Activated CD4-positive, alpha-beta T cell treated with anti-CD3 and anti-CD28 coated beads, Interleukin-2, amount 10 ng/mL, durations not matched to agents 7 days and 5 days (primary cell): Measurements from ENCODE around the gene VPS51. TPM values are rescaled to one million over a fixed set of nuclear protein-coding genes. Genes with fewer than 3 reads are reported as not detected.

Experiments
- CTCF ChIA-PET: fragments of 350-600 bp; sonication (Branson Sonifier 250); formaldehyde crosslinking; loops from one replicate; lab custom pipeline; 2021; ENCODE audit warnings: antibody characterized with exemption; lab: Charles Lee
- POLR2A ChIA-PET: fragments of 350-600 bp; sonication (Branson Sonifier 250); formaldehyde crosslinking; loops from one replicate; lab custom pipeline; 2021; ENCODE audit warnings: antibody characterized with exemption; lab: Charles Lee
- DNase-seq: peaks from one replicate; pipeline ENCODE4 v3.0.0-alpha.2; 2020
- H3K27ac Mint-ChIP-seq: one replicate; pipeline ENCODE4 v1.8.0; 2021; ENCODE audit warnings: mild to moderate bottlenecking, moderate library complexity, mixed read lengths
- H3K27me3 Mint-ChIP-seq: one replicate; pipeline ENCODE4 v1.8.0; 2021; ENCODE audit warnings: mixed read lengths
- H3K36me3 Mint-ChIP-seq: one replicate; pipeline ENCODE4 v1.8.0; 2021; ENCODE audit warnings: low read depth, mixed read lengths
- H3K4me1 Mint-ChIP-seq: one replicate; pipeline ENCODE4 v1.8.0; 2021; ENCODE audit warnings: mixed read lengths
- H3K4me3 Mint-ChIP-seq: one replicate; pipeline ENCODE4 v1.8.0; 2021; ENCODE audit warnings: mild to moderate bottlenecking, moderate library complexity, mixed read lengths
- H3K9me3 Mint-ChIP-seq: one replicate; pipeline ENCODE4 v1.8.0; 2021; ENCODE audit warnings: mixed read lengths
- microRNA-seq: library from miRNA; unstranded; fragments of <30 nt; microRNA quantifications from one replicate; pipeline ENCODE4 v1.2.0, GENCODE V29; 2021; ENCODE audit warnings: borderline microRNAs expressed, borderline replicate concordance
- total RNA-seq, 2 experiments: library from RNA; stranded (reverse); gene quantifications; one replicate each; pipeline ENCODE4 v1.2.3, GENCODE V29; 2021

VPS51 gene
- total RNA-seq, 2 experiments from 2014 or later, result 146 to 148 TPM

DNA sequence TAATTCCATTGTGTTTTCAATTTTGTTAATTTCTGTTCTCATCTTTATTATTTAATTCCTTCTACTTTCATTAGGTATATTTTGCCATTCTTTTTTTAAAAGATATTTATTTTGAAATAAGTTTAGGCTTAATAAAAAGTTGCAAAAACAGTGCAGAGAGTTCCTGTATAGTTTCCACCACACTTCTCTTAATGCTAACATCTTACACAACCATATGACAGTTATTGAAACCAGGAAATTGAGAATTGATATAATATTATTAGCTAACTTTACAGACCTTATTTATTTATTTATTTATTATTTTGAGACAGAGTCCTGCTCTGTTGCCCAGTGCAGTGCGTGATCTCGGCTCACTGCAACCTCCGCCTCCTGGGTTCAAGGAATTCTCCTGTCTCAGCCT, 60.2 kb downstream of the VPS51 start:
- Mint-ChIP-seq H3K9me3 (no peaks in the 10 kb centered on the region), H3K4me3 (no peak overlapping the region), H3K36me3 (no peaks in the 10 kb centered on the region), H3K27me3 (peaks cover 19% of the 10 kb centered on the region), H3K4me1 (peaks cover 20% of the 10 kb centered on the region), H3K27ac (no peak overlapping the region)
- POLR2A ChIA-PET, result no interaction called here
- no peak for DNase-seq
- CTCF ChIA-PET, result no interaction called here

DNA sequence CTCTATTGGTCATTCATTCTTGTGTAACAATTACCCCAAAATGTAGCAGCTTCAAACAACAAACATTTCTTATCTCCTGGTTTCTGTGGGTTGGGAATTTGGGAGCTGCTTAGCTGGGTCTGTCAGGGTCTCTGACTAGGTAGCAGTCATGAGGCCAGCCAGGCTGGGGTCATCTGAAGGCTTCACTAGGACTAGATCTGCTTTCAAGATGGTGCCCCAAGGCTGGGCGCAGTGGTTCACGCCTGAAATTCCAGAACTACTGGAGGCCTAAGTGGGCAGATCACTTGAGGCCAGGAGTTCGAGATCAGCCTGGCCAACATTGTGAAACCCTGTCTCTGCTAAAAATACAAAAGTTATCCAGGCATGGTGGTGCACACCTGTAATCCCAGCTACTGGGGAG, 60.9 kb downstream of the VPS51 start:
- Mint-ChIP-seq H3K27me3 (peaks cover 19% of the 10 kb centered on the region), H3K36me3 (no peaks in the 10 kb centered on the region), H3K4me1 (peaks cover 17% of the 10 kb centered on the region), H3K27ac (no peak overlapping the region), H3K4me3 (no peak overlapping the region), H3K9me3 (no peaks in the 10 kb centered on the region)
- ChIA-PET CTCF (interaction anchor here (0.5 kb wide), 1 partner anchor 21 kb away, joined by 3 read pairs; no protein-coding TSS in a partner anchor), POLR2A (no interaction called here)
- no peak for DNase-seq

DNA sequence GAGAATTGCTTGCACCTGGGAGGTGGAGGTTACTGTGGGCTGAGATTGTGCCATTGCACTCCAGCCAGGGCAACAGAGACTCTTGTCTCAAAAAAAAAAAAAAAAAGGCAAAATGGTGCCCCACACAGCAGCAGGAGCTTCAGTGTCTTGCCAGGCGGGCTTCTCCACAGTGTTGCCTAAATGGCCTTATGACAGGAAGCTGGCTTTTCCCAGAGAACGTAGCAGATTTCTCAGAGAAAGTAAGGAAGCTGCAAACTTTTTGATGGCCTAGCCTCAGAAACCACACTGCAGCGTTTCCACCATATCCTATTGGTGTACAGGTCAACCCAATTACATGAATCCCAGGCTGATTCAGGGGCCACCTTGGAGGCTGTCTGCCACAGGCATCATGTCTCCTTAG, 61.3 kb downstream of the VPS51 start:
- H3K36me3 Mint-ChIP-seq, result no peaks in the 10 kb centered on the region
- ChIA-PET CTCF (interaction anchor here (0.5 kb wide), 1 partner anchor 21 kb away, joined by 3 read pairs; no protein-coding TSS in a partner anchor), POLR2A (no interaction called here)
- no peak for DNase-seq
- H3K4me3 Mint-ChIP-seq, result no peak overlapping the region
- H3K27ac Mint-ChIP-seq, result no peak overlapping the region
- peaks cover 19% of the 10 kb centered on the region for H3K27me3 Mint-ChIP-seq
- peaks cover 13% of the 10 kb centered on the region for H3K4me1 Mint-ChIP-seq
- H3K9me3 Mint-ChIP-seq, result no peaks in the 10 kb centered on the region

DNA sequence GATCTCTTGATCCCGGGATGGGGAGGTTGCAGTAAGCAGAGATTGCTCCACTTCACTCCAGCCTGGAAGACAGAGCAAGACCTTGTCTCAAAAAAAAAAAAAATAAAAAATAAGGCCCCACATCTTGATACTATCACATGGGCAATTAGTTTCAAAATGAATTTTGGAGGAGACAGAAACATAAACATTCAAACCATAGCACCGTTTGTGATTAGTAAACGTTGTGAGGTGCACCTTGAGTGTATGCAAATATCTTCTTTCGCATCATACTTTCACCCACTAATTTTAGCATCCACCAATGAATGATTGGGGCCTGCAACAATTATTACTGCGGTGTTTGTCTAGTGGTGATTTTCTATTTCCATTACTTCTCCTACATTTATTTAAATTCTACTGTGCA, 63.0 kb downstream of the VPS51 start:
- DNase-seq, result no peak
- ChIA-PET CTCF (no interaction called here), POLR2A (no interaction called here)
- Mint-ChIP-seq H3K4me3 (no peak overlapping the region), H3K9me3 (no peaks in the 10 kb centered on the region), H3K4me1 (peaks cover 9% of the 10 kb centered on the region), H3K27ac (no peak overlapping the region), H3K36me3 (no peaks in the 10 kb centered on the region), H3K27me3 (peaks cover 10% of the 10 kb centered on the region)

DNA sequence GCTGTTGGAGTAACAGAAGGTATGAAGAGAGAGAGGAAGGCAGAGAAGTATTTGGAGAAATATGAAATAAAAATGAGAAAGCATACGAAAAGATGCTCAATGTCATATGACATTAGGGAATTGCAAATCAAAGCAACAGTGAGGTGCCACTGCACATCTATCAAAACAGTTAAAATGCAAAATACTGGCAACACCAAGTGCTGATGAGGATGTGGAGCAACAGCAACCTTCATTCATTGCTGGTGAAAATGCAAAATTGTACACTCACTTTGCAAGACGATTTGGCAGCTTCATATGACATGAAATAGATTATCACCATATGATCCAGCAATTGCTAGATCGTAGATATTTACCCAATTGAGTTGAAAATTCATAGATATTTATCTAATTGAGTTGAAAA, 64.6 kb downstream of the VPS51 start:
- Mint-ChIP-seq H3K36me3 (no peaks in the 10 kb centered on the region), H3K4me1 (peaks cover 9% of the 10 kb centered on the region), H3K27me3 (peaks cover 10% of the 10 kb centered on the region), H3K9me3 (no peaks in the 10 kb centered on the region), H3K4me3 (no peak overlapping the region), H3K27ac (no peak overlapping the region)
- ChIA-PET CTCF (interaction anchor here (2.4 kb wide), 1 partner anchor 21 kb away, joined by 6 read pairs; the partner anchor contains the start of gene CAPN1), POLR2A (no interaction called here)
- DNase-seq, result no peak

Small RNA genes within 50 kb of the gene (microRNA-seq; reads per million reads assigned to microRNA genes)
- not detected for gene MIR6751

Other genes with a start within 250 kb of the VPS51 start
- gene EHD1, start 217.6 kb upstream of the VPS51 start, total RNA-seq, result 100 to 1,000 TPM; 131 to 149 TPM
- 10 to 100 TPM; 23.0 to 25.7 TPM for gene ATG2A, start 179.0 kb upstream of the VPS51 start, total RNA-seq
- 10 to 100 TPM; 12.0 to 13.7 TPM for gene PPP2R5B, start 171.5 kb upstream of the VPS51 start, total RNA-seq
- not detected for gene GPHA2, start 160.3 kb upstream of the VPS51 start, total RNA-seq
- gene MAJIN, start 124.1 kb upstream of the VPS51 start, total RNA-seq, result under 1 TPM; 0.20 to 0.54 TPM
- gene BATF2, start 99.2 kb upstream of the VPS51 start, total RNA-seq, result under 1 TPM in 1 of 2 experiments, not detected in 1; 0.10 TPM
- gene ARL2, start 82.1 kb upstream of the VPS51 start, total RNA-seq, result 10 to 100 TPM; 62.4 to 65.3 TPM
- gene SNX15, start 68.8 kb upstream of the VPS51 start, total RNA-seq, result 10 to 100 TPM; 28.3 to 34.8 TPM
- 10 to 100 TPM; 35.9 to 40.5 TPM for gene SAC3D1, start 55.0 kb upstream of the VPS51 start, total RNA-seq
- 1 to 10 TPM; 6.3 to 7.3 TPM for gene NAALADL1, start 37.7 kb upstream of the VPS51 start, total RNA-seq
- 100 to 1,000 TPM; 105 to 109 TPM for gene CDCA5, start 12.2 kb upstream of the VPS51 start, total RNA-seq
- gene ZFPL1, start 12.0 kb upstream of the VPS51 start, total RNA-seq, result 10 to 100 TPM; 27.2 to 29.8 TPM
- 10 to 100 TPM; 26.1 to 27.7 TPM for gene TM7SF2, start 15.7 kb downstream of the VPS51 start, total RNA-seq
- 1 to 10 TPM; 8.6 to 9.9 TPM for gene ZNHIT2, start 21.5 kb downstream of the VPS51 start, total RNA-seq
- 1,000 to 10,000 TPM; 1,051 to 1,116 TPM for gene FAU, start 25.9 kb downstream of the VPS51 start, total RNA-seq
- gene MRPL49, start 26.1 kb downstream of the VPS51 start, total RNA-seq, result 10 to 100 TPM; 49.5 to 55.4 TPM
- gene SYVN1, start 38.3 kb downstream of the VPS51 start, total RNA-seq, result 10 to 100 TPM; 40.5 to 42.2 TPM
- not detected for gene SPDYC, start 74.0 kb downstream of the VPS51 start, total RNA-seq
- 100 to 1,000 TPM; 192 to 207 TPM for gene CAPN1, start 85.7 kb downstream of the VPS51 start, total RNA-seq
- 10 to 100 TPM; 47.7 to 55.2 TPM for gene POLA2, start 165.7 kb downstream of the VPS51 start, total RNA-seq
- under 1 TPM; 0.25 to 0.67 TPM for gene CDC42EP2, start 218.7 kb downstream of the VPS51 start, total RNA-seq
- 10 to 100 TPM; 61.1 to 75.6 TPM for gene DPF2, start 237.6 kb downstream of the VPS51 start, total RNA-seq